ENCODE measurements around the gene LETM1.

LETM1 gene

DNA sequence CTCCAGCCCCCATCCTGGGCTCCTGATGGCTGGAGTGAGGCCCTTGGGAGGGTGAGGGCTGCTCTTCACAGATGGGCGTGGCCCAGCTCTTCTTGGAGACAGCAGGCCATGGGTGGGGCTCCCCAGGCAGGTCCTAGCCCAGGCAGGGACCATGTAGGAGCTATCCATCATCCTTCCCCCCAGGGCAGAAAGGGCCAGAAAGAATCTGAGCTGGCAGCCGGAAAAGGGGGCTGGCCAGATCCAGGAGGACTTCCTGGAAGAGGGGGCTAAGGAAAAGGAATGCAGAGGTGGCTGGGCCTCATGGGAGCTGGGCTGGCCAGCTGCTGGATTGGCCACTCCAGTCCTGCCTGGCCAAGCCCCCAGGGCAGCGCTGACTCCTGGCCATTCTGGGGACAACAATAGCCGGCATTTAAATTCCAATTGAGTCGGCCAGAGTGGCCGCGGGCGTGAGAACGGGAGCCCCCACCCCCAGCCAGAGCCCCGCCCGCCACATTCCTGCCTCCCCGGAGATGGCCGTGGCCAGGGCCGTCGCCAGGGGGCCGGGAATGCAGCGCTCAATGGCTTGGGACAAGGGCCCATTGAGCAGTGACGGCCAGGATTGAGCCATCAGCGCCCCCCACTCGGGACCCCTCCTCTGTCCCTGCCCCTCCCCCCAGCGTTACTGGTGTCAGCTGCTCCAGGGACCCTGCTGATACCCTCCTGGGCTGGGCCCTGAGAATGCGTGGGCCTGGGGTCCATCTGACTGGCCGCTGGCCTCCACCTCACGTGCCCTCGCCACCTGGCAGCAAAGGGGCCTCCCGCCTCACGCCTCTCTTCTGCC is 77.9 kb downstream of the LETM1 start:
- H3K4me1 Mint-ChIP-seq, result peaks cover 3 to 13% of the 10 kb centered on the region in 2 donors
- ATAC-seq (replicated peaks) (no peak), DNase-seq (no peak)
- H3K36me3 Mint-ChIP-seq, result no peaks in the 10 kb centered on the region
- H3K9me3 Mint-ChIP-seq, result no peaks in the 10 kb centered on the region
- H3K4me3 Mint-ChIP-seq, result no peak overlapping the region
- H3K27ac Mint-ChIP-seq, result no peak overlapping the region
- peaks cover 12 to 24% of the 10 kb centered on the region in 2 donors for H3K27me3 Mint-ChIP-seq

DNA sequence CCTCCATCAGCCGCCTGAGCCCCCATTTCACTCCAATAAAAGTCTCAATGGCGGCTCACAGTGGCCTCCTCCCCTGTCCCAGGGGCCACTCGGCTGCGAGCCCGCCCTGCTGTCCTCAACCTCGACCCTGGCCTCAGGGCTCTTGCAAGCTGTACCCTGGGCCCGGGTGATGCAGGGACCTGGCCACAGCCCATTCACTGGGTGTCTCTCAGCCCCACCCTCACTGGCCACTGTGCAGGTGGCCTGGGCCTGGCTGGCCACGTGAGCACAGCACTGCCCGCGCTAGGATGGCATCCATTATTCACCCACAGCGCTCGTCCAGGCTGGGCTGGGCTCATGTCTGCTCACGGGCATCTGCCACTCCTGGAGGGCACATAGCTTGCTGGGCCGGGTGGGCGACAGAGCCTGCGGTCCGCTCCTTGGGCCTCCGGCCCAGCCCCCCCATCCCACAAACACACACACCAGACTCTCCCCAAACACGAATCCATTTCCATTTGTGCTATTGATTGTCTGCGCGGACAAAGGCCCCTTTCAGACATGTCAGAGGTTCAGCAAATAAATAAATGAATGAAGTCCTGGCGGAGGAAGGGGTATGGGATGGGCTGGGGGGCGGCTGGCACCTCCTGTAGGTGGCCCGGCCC is 79.3 kb downstream of the LETM1 start:
- ATAC-seq (replicated peaks), result no peak
- Mint-ChIP-seq H3K4me1 (peaks cover 3 to 17% of the 10 kb centered on the region in 2 donors), H3K27me3 (peaks cover 16 to 30% of the 10 kb centered on the region in 2 donors), H3K4me3 (no peak overlapping the region), H3K27ac (no peak overlapping the region), H3K9me3 (no peaks in the 10 kb centered on the region), H3K36me3 (no peaks in the 10 kb centered on the region)
- DNase-seq, result no peak

DNA sequence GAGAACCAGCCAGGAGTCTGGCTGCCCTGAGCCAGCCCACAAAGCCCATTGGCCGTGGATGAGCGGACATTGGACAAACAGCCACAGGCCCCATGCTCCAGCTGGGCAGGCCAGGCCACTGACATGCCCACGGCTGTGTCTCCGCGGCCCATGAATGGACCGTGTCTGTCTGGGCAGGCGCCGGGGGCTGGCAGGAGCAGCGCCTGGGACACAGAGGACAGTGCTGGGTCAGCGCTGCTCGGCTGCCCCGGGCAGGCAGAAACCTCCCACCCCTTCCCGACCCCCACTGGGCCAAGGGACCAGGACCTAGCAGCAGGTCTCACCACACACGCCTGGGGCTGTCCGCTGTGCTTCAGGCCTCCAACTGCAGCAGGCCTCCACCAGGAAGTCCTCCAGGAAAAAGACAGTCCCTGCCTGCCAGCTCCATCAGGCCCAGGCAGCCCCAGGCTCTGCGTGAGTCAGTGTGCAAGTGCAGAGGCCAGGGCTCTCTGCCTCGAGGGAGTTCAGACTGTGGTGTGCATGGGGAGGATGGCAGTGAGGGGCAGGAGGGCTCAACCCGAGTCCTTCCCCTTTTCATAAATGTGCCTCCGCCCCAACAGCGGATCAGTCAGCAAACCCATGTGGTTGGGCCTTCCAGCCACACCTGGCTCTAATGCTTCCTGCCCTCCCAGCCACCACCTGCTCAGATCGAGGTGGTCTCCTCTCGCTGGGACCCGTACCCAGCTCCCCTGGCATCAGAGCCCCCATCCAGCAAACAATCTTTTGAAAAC is 80.0 kb downstream of the LETM1 start:
- Mint-ChIP-seq H3K4me1 (peaks cover 3 to 24% of the 10 kb centered on the region in 2 donors), H3K4me3 (no peak overlapping the region), H3K36me3 (no peaks in the 10 kb centered on the region), H3K9me3 (no peaks in the 10 kb centered on the region), H3K27ac (no peak overlapping the region), H3K27me3 (peaks cover 16 to 36% of the 10 kb centered on the region in 2 donors)
- DNase-seq (peak; percentile 29), ATAC-seq (replicated peaks) (peak; percentile 93 to 97)

DNA sequence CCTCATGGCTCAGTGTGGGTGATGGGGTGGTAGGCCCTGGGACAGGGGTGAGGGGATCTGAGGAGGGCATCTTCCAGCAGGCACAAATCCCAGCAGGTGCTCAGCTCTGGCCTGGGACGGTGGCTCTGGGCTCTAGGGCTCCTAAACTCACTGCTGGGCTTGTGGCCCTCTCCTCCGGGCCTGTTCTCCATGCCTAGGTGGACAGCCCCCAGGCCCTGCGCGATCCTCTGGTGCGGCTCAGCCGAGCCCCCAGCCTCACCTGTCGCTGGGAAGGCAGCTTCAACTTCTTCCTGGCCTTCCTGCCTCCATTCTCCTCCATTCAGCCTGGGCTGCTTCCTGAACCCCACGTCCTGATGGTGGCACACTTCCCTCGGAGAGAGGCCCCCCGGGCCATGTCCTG is 82.2 kb downstream of the LETM1 start:
- no peaks in the 10 kb centered on the region for H3K36me3 Mint-ChIP-seq
- no peak for ATAC-seq (replicated peaks)
- DNase-seq, result no peak
- H3K9me3 Mint-ChIP-seq, result no peaks in the 10 kb centered on the region
- H3K4me1 Mint-ChIP-seq, result peaks cover 3 to 25% of the 10 kb centered on the region in 2 donors
- H3K4me3 Mint-ChIP-seq, result no peak overlapping the region
- H3K27me3 Mint-ChIP-seq, result peaks cover 16 to 47% of the 10 kb centered on the region in 2 donors
- H3K27ac Mint-ChIP-seq, result no peak overlapping the region

DNA sequence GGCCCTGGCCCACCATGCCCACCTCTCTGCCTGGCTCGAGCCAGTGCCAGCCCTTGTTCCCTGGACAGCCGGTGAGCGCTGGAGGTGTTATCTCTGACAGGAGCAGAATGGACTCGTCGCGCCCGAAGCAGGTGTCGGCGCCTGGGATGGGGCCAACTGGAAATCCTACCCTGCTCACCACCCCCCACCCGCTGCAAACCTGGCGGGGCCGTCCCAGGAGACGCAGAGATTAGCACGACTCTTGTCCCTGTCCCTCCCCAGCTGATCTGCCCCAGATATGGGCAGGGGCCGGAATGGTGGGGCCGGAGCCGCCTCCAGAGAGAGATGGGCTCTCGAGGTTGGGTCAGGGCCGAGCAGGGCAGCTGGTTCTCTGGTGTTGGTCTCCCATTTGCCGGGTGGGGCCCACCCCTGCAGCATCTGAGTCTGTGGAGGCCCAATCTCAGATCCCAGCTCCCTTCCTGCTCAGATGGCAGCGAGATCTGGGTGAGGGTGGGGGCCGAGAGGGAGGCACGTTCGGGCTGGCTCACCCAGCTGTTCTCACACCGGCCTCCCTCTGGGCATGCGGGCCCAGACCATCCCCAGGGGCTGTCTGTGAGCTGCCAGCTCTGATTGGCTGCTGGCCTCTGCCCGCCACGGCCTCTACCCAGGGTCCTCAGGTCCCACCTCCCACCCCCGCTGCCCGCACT is 83.0 kb downstream of the LETM1 start:
- no peak overlapping the region for H3K4me3 Mint-ChIP-seq
- H3K9me3 Mint-ChIP-seq, result no peaks in the 10 kb centered on the region
- no peak for ATAC-seq (replicated peaks)
- H3K27me3 Mint-ChIP-seq, result peaks cover 20 to 55% of the 10 kb centered on the region in 2 donors
- no peaks in the 10 kb centered on the region for H3K36me3 Mint-ChIP-seq
- no peak for DNase-seq
- H3K27ac Mint-ChIP-seq, result no peak overlapping the region
- H3K4me1 Mint-ChIP-seq, result peaks cover 7 to 32% of the 10 kb centered on the region in 2 donors

DNA sequence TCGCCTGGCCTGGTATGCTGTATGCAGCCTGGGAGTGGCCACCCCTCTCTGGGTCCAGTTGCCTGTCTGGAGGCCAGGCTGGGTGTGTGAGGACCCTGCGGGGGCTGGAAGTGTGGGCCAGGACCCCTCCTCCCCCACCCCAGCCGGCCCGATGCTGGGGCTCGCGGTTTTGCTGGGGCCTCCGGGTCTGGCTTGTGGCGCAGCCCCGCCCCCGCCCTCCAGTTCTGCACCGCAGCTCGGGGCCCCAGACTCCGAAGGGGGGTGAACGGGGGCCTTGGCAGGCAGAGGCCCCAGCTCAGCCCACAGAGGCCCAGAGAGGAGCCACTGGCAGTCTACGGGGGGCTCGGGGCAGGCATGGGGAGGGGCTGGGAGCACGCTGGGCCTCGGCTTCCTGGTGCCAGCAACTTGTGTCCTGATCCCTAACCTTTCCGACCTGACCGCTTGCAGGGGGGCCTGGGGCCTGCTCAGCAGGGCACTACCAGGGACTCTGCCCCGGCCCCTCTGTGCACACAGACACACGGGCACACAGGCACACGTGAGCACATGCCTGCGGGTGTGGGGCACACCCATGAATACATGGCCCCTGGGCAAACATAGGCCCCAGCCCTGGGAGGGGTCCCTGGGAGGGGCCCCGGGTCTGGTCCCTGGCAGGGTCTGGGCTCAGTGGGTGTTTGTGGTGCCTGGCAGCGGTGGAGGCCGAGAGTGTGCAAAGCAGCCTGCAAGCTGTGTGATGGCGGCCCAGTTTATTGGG is 84.2 kb downstream of the LETM1 start:
- no peaks in the 10 kb centered on the region for H3K9me3 Mint-ChIP-seq
- no peak overlapping the region for H3K27ac Mint-ChIP-seq
- no peaks in the 10 kb centered on the region for H3K36me3 Mint-ChIP-seq
- H3K4me3 Mint-ChIP-seq, result no peak overlapping the region
- peaks cover 9 to 36% of the 10 kb centered on the region in 2 donors for H3K4me1 Mint-ChIP-seq
- peaks cover 20 to 53% of the 10 kb centered on the region in 2 donors for H3K27me3 Mint-ChIP-seq
- ATAC-seq (replicated peaks), result no peak
- DNase-seq, result no peak

DNA sequence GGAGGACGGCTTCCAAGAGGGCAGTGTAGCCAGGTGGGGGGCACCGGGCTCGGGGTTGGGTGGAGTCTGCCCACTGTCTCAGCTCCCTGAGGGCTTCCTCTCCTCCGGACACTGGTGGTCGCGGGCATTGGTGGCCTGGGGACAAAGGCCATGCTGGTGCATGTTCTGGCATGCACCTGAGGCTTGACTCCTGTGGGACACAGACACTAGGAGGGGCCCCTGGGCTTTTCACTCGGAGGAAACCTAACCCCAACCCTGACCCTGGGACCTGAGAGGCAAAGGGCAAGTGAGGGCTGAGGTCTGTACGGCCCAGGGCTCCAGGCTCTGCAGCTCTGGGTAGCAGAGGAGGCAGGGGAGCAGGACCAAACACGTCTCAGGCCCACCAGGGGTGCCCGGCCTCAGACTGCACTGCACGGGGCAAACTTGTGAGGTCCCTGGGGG is 85.1 kb downstream of the LETM1 start:
- Mint-ChIP-seq H3K4me1 (peaks cover 7 to 30% of the 10 kb centered on the region in 2 donors), H3K27me3 (peaks cover 20 to 49% of the 10 kb centered on the region in 2 donors), H3K4me3 (no peak overlapping the region), H3K36me3 (no peaks in the 10 kb centered on the region), H3K9me3 (no peaks in the 10 kb centered on the region), H3K27ac (no peak overlapping the region)
- DNase-seq (no peak), ATAC-seq (replicated peaks) (no peak)

DNA sequence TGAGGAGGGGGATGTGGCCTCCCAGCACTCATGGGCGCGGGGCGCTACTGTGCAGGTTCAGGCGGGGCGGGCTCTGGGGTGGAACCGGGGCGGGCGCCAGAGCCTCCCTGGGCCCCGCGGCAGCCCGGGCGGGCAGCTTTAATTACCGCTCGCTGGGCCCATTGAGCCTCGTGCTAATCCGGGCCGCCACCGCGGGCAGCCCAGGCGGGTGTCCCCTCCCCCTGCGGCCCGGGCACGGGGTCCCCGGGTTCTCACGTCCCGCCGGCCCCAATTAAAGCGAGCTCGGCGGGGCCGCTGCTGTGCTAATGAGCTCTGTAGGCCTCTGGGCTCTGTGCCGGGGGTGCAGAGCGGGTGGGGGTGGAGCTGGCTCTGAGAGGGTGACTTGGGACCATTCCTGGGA is 85.7 kb downstream of the LETM1 start:
- H3K9me3 Mint-ChIP-seq, result no peaks in the 10 kb centered on the region
- H3K27ac Mint-ChIP-seq, result no peak overlapping the region
- no peak overlapping the region for H3K4me3 Mint-ChIP-seq
- H3K27me3 Mint-ChIP-seq, result peaks cover 26 to 55% of the 10 kb centered on the region in 2 donors
- no peaks in the 10 kb centered on the region for H3K36me3 Mint-ChIP-seq
- DNase-seq, result no peak
- no peak for ATAC-seq (replicated peaks)
- H3K4me1 Mint-ChIP-seq, result peaks cover 7 to 31% of the 10 kb centered on the region in 2 donors

DNA sequence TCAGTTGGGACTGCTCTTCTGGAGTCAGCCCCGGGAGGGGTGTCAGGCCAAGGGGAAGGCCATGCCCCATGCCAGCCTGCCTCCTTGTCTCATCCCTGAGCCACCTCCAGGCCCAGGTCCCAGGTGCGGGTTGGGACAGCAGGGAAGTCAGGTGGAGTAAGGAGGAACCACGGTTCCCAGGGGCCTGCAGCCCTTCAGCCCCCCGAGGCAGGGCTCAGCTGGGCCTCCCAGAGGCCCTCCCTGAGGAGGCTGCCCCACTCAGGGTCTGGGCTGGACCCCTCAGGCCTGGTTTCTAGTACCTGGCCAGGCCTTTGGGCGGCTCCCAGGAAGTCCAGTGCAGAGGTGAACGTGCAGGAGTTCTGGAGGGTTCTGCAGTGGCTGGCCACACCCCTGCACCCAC is 86.3 kb downstream of the LETM1 start:
- H3K4me1 Mint-ChIP-seq, result peaks cover 9 to 35% of the 10 kb centered on the region in 2 donors
- no peak overlapping the region for H3K27ac Mint-ChIP-seq
- H3K4me3 Mint-ChIP-seq, result no peak overlapping the region
- no peaks in the 10 kb centered on the region for H3K36me3 Mint-ChIP-seq
- ATAC-seq (replicated peaks), result no peak
- DNase-seq, result no peak
- H3K27me3 Mint-ChIP-seq, result peaks cover 31 to 60% of the 10 kb centered on the region in 2 donors
- no peaks in the 10 kb centered on the region for H3K9me3 Mint-ChIP-seq

DNA sequence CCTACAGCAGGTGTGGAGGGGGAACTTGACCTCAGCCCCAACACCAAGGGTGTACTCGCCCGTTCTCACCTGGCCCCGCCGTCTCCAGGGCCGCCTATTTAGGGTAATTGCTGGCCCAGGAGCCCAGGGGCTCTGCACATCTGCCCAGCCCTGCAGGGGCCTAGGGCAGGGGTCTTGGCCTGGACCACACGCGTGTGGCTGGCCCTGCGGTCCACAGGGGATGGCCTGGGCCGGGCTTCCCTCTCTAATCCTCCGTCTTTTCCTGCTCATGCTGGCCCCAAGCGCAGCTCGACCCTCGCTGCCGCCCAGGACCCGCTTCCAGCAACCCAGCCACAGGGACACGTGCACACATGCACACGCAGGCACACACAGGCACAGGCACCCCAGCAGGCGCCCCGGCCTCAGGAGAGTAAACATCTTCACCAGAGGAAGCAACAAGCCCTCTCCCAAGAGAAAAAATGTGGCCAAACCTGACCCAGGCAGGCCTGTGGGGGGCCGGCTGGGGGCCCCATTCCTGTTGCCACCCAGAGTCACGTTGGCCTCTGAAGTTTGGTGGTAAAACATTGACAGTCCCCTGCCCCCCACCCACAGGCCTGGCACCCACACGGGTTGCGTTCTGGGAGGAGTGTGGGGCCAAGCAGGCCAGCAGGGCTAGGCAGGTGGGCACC is 87.5 kb downstream of the LETM1 start:
- no peak for ATAC-seq (replicated peaks)
- H3K36me3 Mint-ChIP-seq, result no peaks in the 10 kb centered on the region
- H3K27ac Mint-ChIP-seq, result no peak overlapping the region
- no peak for DNase-seq
- no peaks in the 10 kb centered on the region for H3K9me3 Mint-ChIP-seq
- peaks cover 25 to 60% of the 10 kb centered on the region in 2 donors for H3K27me3 Mint-ChIP-seq
- peak overlapping the region; percentile 70 to 79 for H3K4me3 Mint-ChIP-seq
- H3K4me1 Mint-ChIP-seq, result peaks cover 11 to 41% of the 10 kb centered on the region in 2 donors

DNA sequence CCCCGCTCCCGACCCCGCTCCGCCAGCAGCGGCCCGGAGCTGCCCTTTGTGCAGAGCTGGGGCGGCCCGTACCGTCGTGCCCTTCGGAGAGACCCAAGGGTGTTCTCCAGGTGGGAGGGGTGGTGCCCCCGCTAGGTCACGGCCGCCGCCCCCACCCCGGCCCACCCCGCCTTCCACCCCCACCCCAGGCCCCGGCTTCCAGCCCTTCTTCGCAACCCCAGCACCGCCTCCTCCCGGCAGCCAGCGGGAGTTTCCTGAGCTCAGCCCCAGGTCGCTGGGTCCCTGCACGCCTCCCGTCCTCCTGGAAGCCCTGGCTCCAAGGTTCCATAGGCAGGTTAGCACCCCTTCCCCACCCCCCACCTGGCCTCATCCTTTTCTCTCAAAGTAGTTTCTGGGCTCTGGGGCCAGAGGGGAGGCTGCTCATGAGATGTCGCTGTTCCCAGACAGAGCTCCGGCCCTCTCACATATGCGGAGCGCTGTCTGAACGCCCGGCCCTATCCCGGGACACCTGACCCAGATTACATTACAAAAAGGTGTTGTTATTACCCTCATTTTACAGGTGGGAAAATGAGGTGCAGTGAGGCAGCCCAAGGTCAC is 88.1 kb downstream of the LETM1 start:
- Mint-ChIP-seq H3K9me3 (no peaks in the 10 kb centered on the region), H3K4me3 (peak overlapping the region; percentile 70 to 79), H3K27me3 (peaks cover 26 to 58% of the 10 kb centered on the region in 2 donors), H3K4me1 (peaks cover 11 to 41% of the 10 kb centered on the region in 2 donors), H3K36me3 (no peaks in the 10 kb centered on the region), H3K27ac (peak overlapping the region; percentile 37)
- ATAC-seq (replicated peaks), result peak; percentile 45 to 49
- DNase-seq, result no peak

DNA sequence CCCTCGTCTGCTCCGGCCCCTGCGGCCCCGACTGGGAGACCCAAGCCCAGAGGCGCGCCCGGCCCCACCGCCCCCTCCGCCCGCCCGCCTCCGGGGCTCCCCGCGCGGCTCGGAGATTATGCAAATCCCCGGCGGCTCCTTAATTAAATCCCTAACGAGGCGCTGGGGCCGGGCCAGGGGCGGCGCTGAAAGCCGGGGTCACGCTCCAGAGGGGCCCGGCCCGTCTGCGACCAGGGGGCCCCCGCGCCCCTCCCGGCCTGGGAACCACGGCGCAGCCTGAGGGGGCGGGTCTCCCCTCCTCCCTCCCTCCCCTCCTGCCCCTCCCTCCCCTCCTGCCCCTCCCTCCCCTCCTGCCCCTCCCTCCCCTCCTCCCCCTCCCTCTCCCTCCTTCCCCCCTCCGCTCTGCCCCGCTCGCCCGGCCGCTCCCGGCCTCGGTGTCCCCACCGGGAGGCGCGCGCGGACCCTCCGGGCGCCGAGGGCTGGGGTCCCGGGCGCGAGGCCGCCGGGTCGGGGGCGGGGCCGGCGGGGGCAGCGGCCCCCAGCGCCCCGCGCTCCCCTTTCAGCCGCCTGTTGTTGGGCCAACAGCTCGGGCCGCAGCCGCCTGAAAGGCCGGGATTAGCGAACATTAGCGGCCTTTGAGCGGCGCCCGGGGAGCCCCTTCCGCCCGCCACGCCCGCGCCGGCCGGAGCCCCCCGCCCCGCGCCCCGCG is 88.7 kb downstream of the LETM1 start:
- DNase-seq (no peak), ATAC-seq (replicated peaks) (peak; percentile 22 to 30)
- Mint-ChIP-seq H3K27ac (no peak overlapping the region), H3K36me3 (no peaks in the 10 kb centered on the region), H3K4me3 (no peak overlapping the region), H3K9me3 (no peaks in the 10 kb centered on the region), H3K27me3 (peaks cover 30 to 62% of the 10 kb centered on the region in 2 donors), H3K4me1 (peaks cover 11 to 45% of the 10 kb centered on the region in 2 donors)
